GM18508 (cell line): Measurements from ENCODE around the gene ATAD2B.

Experiments
- ATAC-seq: cut with Tn5 transposase; IDR thresholded peaks from one replicate; pipeline ENCODE4 v1.9.1; 2021; ENCODE audit warnings: moderate number of reproducible peaks; ENCODE audit not compliant: insufficient read depth, unreplicated experiment

The ATAD2B gene

GRCh38 chr2:23707096-23707495 lies 219.8 kb downstream of the ATAD2B start:
- ATAC-seq, result no peak

GRCh38 chr2:23706613-23707078 lies 220.3 kb downstream of the ATAD2B start:
- ATAC-seq, result no peak

GRCh38 chr2:23705771-23706612 lies 220.9 kb downstream of the ATAD2B start:
- no peak for ATAC-seq

GRCh38 chr2:23703583-23704385 lies 223.1 kb downstream of the ATAD2B start:
- no peak for ATAC-seq

GRCh38 chr2:23703037-23703582 lies 223.8 kb downstream of the ATAD2B start:
- no peak for ATAC-seq

GRCh38 chr2:23700627-23701026 lies 226.3 kb downstream of the ATAD2B start:
- no peak for ATAC-seq

GRCh38 chr2:23699580-23699925 lies 227.4 kb downstream of the ATAD2B start:
- no peak for ATAC-seq

GRCh38 chr2:23698721-23699579 lies 228.0 kb downstream of the ATAD2B start:
- ATAC-seq, result no peak
